Hematopoietic multipotent progenitor cell (in vitro differentiated cells): ENCODE measurements around the gene MTR. TPM values are rescaled to one million over a fixed set of nuclear protein-coding genes. Genes with fewer than 3 reads are reported as not detected.

Experiments
- DNase-seq, 3 donors: peaks; one replicate each; pipeline ENCODE4 v3.0.0-alpha.2; 2011 to 2015; ENCODE audit warnings: low read depth in 2 of 3, low spot score in 2 of 3
- total RNA-seq: library from RNA; depleted of rRNA; stranded (reverse); fragments of >200 nt; gene quantifications from one replicate; pipeline ENCODE4 v1.2.3, GENCODE V29; 2012

Gene MTR
- total RNA-seq, 1 donor = 16.7 TPM

DNA sequence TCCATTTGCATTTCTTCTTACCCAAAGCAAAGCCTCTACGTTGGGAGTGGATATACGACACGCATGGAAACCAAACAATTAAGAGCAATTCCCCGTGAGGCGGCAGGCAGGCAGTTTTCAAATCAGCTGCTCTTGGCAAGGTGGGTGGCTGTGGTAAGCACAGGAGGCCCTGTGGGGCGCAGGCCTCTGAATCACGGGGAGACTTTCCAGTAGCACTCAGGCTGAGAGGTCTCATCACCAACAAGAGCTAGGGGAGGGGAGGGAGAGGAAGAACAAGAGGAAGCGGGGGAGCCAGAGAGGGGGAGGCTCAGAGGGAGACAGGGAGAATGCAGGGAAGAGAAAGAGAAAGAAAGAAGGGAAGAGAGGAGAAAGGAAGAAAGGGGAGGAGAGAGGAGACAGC lies 152.7 kb downstream of the MTR start:
- no peak for DNase-seq

DNA sequence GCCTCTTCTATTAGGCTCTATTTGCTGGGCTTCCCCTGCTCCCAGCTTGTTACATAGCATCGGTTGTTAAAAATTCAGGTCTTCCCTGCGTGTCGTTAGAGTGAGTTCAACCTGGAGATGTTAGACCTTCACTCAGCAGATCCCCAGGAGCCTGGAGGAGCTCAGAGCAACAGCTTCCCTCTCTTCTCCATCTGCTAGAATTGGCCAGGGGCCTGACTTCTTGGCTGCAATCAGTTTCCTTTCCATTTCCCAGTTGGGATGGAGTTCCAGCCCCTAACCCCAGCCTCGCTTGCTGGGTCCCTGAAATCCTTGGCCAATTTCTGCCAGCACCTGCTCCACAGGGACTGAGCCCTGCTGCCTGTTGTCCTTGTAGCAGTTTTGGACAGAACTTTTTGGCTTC lies 153.3 kb downstream of the MTR start:
- DNase-seq = no peak

DNA sequence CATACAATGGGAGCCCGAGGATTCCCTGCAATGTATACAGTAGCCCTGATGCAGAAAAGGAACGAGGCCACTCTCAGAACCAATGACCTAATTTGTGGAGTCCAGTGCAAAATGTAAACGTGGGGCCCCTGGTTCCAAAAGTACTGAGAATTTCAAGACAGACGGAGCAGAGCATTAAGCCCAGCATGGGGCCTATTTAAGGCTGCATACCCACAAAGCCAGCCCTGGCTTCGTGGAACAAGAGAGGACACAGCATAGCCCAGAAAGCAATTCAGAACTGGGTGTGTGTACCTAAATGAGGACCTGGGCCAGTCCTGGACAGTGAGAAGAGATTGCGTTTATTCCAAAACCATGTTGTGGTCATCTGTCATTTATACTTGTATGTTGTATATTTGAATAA lies 153.9 kb downstream of the MTR start:
- no peak for DNase-seq

DNA sequence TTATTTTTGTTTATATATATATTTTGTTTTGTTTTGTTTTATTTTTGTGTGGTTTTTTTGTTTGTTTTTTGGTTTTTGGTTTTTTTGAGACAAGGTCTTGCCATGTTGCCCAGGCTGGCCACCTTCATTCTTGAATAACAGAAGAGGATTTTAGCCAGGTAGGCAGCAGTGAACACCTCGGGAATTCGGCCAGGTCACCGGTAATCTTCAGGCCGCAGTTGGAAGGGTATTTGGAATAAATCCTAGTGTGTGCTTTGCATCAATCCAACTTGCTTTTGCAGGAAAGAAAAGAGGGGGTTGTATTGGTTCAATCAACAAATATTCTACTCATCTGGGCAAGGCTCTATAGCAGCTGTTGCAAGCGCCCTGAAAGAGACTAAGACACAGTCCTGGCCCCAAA lies 155.3 kb downstream of the MTR start:
- DNase-seq = no peak

DNA sequence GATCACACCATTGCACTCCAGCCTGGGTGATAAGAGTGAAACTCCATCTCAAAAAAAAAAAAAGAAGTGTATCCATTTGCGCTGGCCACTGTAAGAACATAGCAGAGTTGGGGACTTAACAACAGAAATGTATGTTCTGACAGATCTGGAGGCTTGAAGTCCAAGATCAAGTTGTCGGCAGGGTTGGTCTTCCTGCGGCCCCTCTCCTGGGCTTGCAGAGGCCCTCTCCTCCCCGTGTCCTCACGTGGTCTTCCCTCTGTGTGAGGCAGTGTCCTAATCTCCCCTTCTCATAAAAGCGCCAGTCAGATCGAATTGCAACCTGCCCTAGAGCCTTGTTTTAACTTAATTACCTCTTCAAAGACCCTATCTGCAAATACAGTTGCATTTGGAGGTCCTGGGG lies 156.6 kb downstream of the MTR start:
- DNase-seq = no peak

DNA sequence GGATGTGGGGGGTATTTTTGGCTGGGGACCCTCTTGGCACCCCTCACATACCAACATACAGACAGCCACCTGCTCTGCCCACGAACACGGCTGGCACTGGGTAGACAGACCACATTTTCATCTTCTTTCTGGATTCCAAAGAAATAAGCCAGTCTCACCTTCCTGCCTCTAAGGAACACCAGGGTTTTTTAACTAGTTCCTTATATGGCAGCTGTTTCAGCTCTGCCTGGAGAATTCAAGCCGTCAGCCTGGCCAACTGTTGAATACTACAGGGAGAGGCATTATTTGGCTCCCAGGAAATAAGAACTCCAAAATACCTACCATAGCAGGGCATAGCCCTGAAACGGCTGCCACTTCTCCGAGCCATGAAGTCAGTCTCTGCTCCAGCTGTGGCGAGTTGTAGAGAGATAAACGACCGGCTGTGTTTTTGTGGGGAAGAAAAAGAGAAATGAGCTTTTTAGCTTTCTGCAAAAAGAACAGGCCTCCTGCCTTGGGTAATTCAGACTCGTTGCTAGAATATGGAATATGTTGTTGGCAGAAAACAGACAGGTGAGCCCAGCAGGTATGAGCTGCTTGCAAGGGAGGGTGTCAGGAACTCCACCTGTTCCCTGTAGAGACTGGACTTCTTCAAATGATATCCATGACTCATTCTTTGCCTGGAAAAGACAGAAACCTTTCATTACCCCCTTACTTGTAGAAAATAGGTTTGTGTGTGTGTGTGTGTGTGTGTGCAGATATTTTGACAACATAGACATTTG lies 157.3 kb downstream of the MTR start:
- no peak for DNase-seq

DNA sequence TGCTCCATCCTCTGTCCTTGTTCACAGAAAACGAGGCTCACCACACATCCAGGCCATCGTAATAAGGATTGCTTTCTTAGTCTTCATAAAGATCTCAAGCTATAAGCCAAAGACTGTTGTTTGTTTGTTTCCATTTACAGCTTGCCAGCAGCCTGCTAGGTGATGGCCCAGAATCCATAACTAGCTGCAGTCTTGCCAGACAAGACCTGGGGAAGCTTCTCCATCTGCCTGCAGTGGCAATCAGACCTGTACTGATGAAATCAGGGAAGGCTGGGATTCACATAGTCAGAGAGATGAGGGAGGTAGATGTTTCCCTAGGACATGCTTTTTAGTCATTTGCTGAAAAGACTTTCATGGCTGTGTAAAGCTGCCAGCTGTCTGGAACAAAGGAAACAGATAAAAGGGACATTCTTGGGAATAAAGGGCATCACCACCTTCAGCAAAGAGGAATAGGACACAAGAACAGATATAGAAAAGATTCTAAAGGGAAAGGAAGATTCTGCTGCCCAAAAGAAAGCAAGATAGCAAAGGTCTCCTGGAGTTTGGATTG lies 158.1 kb downstream of the MTR start:
- no peak for DNase-seq

Other genes starting within 250 kb of the MTR start
- gene HEATR1, start 190.8 kb upstream of the MTR start, total RNA-seq = 18.0 TPM
- not detected for gene ACTN2, start 108.8 kb upstream of the MTR start, total RNA-seq
- gene MT1HL1, start 209.1 kb downstream of the MTR start, total RNA-seq = not detected
- not detected for gene RYR2, start 246.9 kb downstream of the MTR start, total RNA-seq